BJ (cell line): Measurements from ENCODE around the gene LCN10. TPM values are rescaled to one million over a fixed set of nuclear protein-coding genes. Genes with fewer than 3 reads are reported as not detected.

ENCODE experiments used
- CTCF ChIA-PET: fragments of 350-600 bp; formaldehyde crosslinking; extraction: SDS; loops from one replicate; lab custom pipeline; 2021; ENCODE audit warnings: antibody characterized with exemption, inconsistent platforms; lab: Yijun Ruan, JAX
- POLR2A ChIA-PET: fragments of 300-600 bp; sonication (Branson Sonifier 250); formaldehyde crosslinking; extraction: SDS; loops from one replicate; lab custom pipeline; 2021; ENCODE audit warnings: antibody characterized with exemption; lab: Charles Lee
- DNase-seq: peaks from one replicate; pipeline ENCODE4 v3.0.0-alpha.2; 2011; ENCODE audit warnings: low read depth
- H3K27me3 ChIP-seq: 2 replicates; pipeline ENCODE4 v1.6.0; 2011; ENCODE audit warnings: low read length; ENCODE audit not compliant: control insufficient read depth, insufficient read depth
- H3K36me3 ChIP-seq: 2 replicates; pipeline ENCODE4 v1.5.1; 2011; ENCODE audit warnings: low read length; ENCODE audit not compliant: control insufficient read depth, insufficient read depth
- H3K4me3 ChIP-seq: 2 replicates; pipeline ENCODE4 v1.5.1; 2011; ENCODE audit warnings: low read depth, mild to moderate bottlenecking, control low read depth, low read length
- CTCF ChIP-seq: IDR thresholded peaks from 2 replicates; pipeline ENCODE4 v1.5.1; 2011; ENCODE audit warnings: low read depth, mild to moderate bottlenecking, control low read depth, inconsistent platforms, low read length, moderate library complexity; ENCODE audit not compliant: insufficient read depth
- polyA plus RNA-seq: library from polyadenylated mRNA; depleted of rRNA; stranded (reverse); fragments of >200 nt; gene quantifications from 2 replicates; pipeline ENCODE4 v1.2.3, GENCODE V29; 2011

The LCN10 gene
- polyA plus RNA-seq, 1 experiment, result not detected

GRCh38 chr9:136703276-136703860 lies 39.4 kb downstream of the LCN10 start:
- ChIA-PET POLR2A (no interaction called here), CTCF (interaction anchor here (1.8 kb wide), 1 partner anchor 8 kb away, joined by 4 read pairs; no protein-coding TSS in a partner anchor)
- no peak for TF ChIP-seq CTCF
- Histone ChIP-seq H3K27me3 (peaks cover 2% of the 10 kb centered on the region), H3K4me3 (no peak overlapping the region), H3K36me3 (no peaks in the 10 kb centered on the region)
- no peak for DNase-seq

DNA sequence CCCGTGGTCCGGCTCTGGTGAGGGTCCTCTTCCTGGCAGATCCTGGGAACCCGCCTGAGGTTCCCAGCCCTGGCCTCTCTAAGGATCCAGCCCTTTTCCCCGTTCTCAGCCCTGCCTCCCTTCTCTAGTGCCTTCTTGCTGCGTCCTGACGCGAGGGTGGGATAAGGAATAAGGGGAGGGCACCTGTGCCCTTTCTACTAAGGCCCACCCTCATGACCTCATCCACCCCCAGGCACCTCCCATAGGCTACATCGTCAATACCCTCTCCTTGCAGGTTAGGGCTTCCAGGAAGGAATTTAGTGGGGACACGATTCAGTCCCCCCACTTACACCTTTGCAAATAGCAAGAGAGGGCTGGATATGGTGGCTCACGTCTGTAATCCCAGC lies 41.1 kb downstream of the LCN10 start:
- ChIA-PET POLR2A (no interaction called here), CTCF (no interaction called here)
- H3K4me3 ChIP-seq, result no peak overlapping the region
- TF ChIP-seq CTCF, result no peak
- DNase-seq, result no peak
- peaks cover 8% of the 10 kb centered on the region for H3K27me3 ChIP-seq
- H3K36me3 ChIP-seq, result no peaks in the 10 kb centered on the region

DNA sequence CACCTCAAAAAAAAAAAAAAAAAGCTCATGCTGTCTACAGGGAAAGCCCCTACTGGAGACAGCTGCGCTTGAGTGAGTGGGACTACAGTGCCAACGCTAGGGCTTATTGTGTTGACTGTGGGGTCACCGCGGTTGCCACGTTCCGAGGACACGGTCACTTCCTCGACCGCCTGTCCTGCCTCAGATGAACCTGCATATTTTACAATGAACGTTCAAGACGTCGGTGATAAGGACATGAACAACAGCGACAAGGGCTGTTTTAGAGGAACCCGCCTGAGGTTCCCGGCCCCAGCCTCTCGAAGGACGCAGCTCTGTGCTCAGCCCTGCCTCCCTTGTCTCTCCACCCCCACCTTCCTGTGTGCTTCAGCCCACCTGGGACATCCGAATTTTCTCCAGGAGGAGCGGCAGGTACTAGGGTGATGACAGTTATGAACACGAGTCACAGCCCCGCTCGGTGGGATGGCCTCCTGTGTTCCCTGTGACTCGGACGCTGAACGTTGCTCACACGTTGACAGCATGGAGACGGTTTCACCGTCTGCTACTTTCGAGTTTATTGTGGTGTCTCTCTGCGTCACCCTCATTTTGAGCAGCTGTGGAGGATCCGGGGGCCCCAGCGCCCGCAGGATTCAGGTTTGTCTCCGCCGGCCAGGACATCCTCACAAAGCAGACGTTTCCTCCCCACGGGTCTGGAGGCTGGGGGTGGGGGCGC lies 41.6 kb downstream of the LCN10 start:
- DNase-seq, result no peak
- Histone ChIP-seq H3K4me3 (no peak overlapping the region), H3K36me3 (no peaks in the 10 kb centered on the region), H3K27me3 (peaks cover 8% of the 10 kb centered on the region)
- ChIA-PET CTCF (interaction anchor here (1.3 kb wide), 1 partner anchor 30 kb away, joined by 4 read pairs; no protein-coding TSS in a partner anchor), POLR2A (no interaction called here)
- no peak for TF ChIP-seq CTCF

- no peak for DNase-seq
- ChIA-PET POLR2A (interaction anchor here (0.6 kb wide), 1 partner anchor 14 kb away, joined by 3 read pairs; no protein-coding TSS in a partner anchor), CTCF (interaction anchor here (1.2 to 1.3 kb wide), 2 partner anchors 14 to 29 kb away, joined by 3 to 4 read pairs; no protein-coding TSS in a partner anchor)
- no peak overlapping the region for H3K4me3 ChIP-seq
- peaks cover 8% of the 10 kb centered on the region for H3K27me3 ChIP-seq
- no peaks in the 10 kb centered on the region for H3K36me3 ChIP-seq
- TF ChIP-seq CTCF, result no peak
These were observed 42.4 kb downstream of the LCN10 start for GRCh38 chr9:136700304-136700703.

DNA sequence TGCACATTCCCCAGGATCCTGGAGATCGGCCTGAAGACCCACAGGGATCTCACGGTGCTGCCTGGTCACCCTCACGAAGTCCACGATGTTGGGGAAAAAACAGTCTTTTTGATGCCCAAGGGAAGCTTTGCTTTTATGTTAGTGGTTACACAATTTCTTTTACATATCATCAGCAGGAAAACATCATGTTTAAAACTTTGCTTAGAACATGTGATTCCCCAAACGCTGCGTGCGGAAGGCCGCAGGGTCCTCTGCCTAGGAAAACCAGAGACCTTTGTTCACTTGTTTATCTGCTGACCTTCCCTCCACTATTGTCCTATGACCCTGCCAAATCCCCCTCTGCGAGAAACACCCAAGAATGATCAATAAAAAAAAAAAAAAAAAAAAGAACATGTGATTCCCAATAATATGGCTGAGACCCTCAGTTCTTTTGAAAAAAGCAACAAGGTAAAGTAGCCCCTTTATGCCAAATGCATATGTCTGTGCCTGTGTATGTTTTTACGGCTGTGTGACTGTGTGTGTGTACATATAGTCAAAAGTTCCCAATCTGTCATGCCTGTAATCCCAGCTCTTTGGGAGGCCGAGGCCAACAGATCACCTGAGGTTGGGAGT lies 44.0 kb downstream of the LCN10 start:
- TF ChIP-seq CTCF, result no peak
- DNase-seq, result no peak
- peaks cover 8% of the 10 kb centered on the region for H3K27me3 ChIP-seq
- H3K4me3 ChIP-seq, result no peak overlapping the region
- ChIA-PET POLR2A (interaction anchor here (0.7 kb wide), 1 partner anchor 29 kb away, joined by 8 read pairs; no protein-coding TSS in a partner anchor), CTCF (interaction anchor here (0.7 kb wide), 2 partner anchors 17 to 31 kb away, joined by 3 to 6 read pairs; no protein-coding TSS in a partner anchor)
- no peaks in the 10 kb centered on the region for H3K36me3 ChIP-seq
